GM18519 (cell line): ENCODE results near the gene TMA7B.

Experiments used
- ATAC-seq: cut with Tn5 transposase; IDR thresholded peaks from one replicate; pipeline ENCODE4 v1.9.1; 2021; ENCODE audit warnings: mild to moderate bottlenecking, moderate library complexity; ENCODE audit not compliant: unreplicated experiment, low FRiP score

The TMA7B gene

DNA sequence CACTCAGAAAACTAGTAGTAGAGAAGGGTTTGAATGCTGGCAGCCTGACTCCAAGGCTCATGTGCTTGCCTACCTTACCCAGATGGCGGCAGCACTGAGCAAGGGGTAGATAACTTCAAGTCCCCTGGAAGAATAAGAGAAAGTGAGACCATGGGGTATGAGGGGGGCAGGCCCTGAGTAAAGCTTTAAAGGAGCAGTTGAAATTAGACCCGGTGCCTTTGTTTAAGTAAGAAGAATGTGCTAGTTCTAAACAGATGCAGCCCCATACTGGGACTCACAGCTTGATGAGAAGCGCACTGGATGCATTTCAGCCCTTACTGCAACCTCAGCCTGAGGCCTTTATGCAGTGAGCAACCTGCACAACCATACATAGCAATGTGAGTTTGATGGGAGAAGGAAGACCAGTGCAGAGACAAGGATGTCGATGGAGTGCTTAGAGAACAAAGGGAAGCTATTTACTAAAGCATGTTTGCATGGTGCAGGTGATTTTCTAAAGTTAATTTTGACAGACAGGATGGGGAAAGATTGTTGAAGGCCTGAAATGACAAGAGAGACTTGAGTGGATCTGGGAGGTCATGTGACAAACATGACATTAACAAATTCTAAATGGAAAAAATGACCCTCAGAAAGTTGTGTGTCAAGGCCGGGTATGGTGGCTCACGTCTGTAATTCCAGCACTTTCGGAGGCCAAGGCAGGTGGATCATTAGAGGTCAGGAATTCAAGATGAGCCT is 27.1 kb upstream of the TMA7B start:
- ATAC-seq, result no peak

- ATAC-seq, result no peak
Measured at GRCh38 chr22:39933741-39934140, 26.5 kb upstream of the TMA7B start.

DNA sequence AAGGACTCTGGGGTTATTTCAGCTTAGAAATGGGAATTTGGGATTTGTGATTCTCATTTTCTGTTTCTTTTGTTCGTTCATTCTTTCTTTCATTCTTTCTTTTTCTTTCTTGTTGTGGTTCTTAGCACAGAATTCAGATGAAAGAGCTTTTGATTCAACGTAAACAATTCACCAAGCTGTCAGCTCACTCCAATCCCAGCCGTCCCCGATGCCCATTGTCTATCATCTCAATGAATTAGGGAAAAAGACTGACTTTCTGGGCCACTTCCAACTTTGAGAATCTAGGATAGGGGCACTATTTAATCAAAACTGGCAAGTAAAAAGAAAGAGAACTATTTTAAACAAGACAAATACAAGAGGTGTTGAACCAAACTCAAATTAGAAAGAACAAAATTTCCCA is 25.1 kb upstream of the TMA7B start:
- no peak for ATAC-seq

DNA sequence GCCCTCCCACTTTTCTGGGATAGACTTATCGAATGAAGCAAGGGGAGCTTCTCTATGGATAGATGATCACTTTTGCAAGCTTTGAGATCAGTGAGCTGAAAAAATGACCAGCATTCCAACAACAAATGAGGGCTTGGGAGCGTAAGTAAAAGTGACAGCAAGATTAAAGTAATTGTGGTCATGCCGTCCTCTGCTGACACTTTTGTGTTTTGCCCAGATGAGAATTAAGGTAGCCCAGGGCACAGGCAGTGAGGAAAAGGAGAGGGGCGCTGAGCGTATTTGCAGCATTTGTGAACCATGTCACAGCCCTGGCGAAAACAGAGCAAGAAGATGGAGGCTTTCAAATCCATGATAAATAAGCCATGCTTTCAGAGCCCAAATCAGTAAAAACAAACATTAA is 24.6 kb upstream of the TMA7B start:
- no peak for ATAC-seq

- no peak for ATAC-seq
Measured at GRCh38 chr22:39936523-39937145, 23.6 kb upstream of the TMA7B start.

DNA sequence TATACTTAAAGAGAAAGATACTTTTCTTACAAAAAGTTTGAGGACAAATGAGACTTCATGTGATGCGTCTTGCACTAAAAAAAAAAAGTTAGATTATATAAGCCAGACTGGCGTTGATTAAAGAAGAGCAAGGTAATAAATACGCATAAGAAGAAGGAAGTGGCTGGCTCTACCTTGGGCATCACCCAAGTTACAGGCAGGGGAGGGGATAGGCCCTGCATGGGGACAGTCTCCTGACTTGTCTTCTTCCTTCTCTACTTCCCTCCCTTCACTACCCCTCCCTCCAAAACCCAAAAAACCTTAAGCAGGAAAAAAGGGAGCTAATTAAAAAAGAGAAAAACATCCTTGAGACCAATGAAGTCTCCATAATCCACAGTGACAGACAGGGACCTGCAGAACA is 22.3 kb upstream of the TMA7B start:
- no peak for ATAC-seq

GRCh38 chr22:39938509-39939111 is 21.6 kb upstream of the TMA7B start:
- ATAC-seq, result no peak

GRCh38 chr22:39939830-39940229 is 20.4 kb upstream of the TMA7B start:
- ATAC-seq, result no peak

GRCh38 chr22:39940757-39941305 is 19.4 kb upstream of the TMA7B start:
- no peak for ATAC-seq

DNA sequence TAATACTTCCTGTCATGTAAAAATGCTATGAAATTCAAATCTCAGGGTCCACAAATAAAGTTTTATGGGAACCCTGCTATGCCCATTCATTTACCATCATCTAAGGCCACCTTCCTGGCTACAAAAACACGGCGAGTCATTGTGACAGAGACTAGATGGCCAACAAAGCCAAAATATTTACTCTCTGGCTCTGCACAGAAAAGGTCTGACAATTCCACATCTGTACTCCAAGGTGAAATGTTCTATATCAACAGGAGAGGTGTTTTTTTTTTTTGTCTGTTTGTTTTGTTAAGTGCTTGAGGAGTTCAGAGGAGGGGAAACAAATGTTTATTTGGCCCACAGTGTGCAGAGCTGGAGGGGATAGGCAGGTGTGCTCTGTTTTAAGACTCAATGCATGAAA is 18.6 kb upstream of the TMA7B start:
- ATAC-seq, result no peak

- ATAC-seq, result no peak
Measured at GRCh38 chr22:39942439-39943230, 17.6 kb upstream of the TMA7B start.

- no peak for ATAC-seq
Measured at GRCh38 chr22:39943337-39943736, 16.9 kb upstream of the TMA7B start.

- no peak for ATAC-seq
Measured at GRCh38 chr22:39943953-39944872, 16.0 kb upstream of the TMA7B start.

DNA sequence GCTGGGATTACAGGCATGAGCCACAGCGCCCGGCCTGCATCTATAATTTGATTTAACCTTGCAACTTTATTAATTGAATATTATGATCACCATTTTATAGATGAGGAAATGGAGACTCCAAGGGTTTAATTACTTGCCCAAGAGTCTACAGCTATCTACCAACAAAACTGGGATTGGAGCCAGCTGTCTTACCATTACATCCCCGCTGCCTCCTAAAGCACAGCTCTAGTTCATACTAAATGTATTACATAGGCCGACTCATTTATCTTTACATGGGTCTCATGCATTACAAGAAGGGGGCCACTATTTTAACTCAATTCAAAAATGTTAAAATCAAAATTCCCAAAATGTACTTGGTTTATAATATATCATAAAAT is 14.1 kb upstream of the TMA7B start:
- ATAC-seq, result no peak

GRCh38 chr22:39946503-39947219 is 13.5 kb upstream of the TMA7B start:
- no peak for ATAC-seq

DNA sequence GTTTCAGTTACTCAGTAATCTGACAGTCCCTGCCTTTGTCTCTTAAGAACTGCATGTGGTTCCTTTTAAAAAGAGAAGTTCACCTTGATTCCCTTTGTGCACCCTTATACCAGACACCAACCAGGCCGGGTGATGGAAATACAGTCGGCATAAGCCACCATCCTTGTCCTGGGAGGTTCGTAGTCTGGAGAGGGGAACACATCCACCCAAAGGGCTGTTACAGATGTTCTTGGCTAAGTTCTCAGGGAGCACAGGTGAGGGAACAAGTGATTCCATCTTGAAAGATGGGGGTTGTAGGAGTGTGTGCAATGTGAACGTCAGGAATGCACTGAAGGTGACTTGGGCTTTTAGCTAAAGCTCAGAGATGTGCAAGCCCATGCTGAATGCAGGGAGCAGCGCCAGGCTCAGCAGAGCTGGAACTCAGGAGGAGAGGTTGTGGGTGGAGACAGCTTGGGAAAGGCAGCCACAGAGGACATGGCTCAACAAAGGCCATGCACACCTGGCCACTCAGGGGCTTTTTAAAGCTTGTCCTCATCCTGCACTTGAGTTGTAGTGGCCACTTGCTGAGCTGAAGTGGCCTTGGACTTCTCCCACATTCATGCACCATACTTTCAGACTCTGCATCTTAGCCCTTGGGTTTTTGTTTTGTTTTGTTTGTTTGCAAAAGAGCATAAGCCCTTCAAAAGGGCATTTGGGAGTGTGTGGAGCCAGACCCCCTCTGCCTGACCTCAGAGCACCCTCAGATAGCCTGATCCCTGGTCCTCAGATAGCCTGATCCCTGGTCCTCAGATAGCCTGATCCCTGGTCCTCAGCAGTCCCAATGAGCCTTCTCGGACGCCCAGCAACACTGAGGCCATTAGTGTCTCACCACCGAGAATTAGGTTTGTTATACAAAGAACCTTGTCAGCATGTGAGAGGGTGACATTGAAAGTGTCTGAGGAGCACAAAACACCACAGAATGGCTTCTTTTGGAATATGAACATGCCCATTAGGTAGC is 12.7 kb upstream of the TMA7B start:
- no peak for ATAC-seq

GRCh38 chr22:39949964-39950737 is 10.0 kb upstream of the TMA7B start:
- ATAC-seq, result no peak
